ENCODE data around the gene ITGA2.

ITGA2 gene

GRCh38 chr5:52997424-52997823, 8.3 kb downstream of the ITGA2 start:
- no peaks in the 10 kb centered on the region for H3K27me3 ChIP-seq (ENCODE audit: insufficient read depth, insufficient read length)
- H3K9ac ChIP-seq (ENCODE audit: insufficient read length, low read depth) = no peak overlapping the region
- TF ChIP-seq SUZ12 (IDR thresholded peaks at IDR 0.05; ENCODE audit: extremely low read depth, insufficient read depth, insufficient read length) (no peak), ZNF274 (IDR thresholded peaks at IDR 0.05; ENCODE audit: low read depth, low read length) (no peak), YY1 (IDR thresholded peaks at IDR 0.05; ENCODE audit: insufficient read depth, insufficient read length) (no peak)
- no peaks in the 10 kb centered on the region for H3K4me1 ChIP-seq (ENCODE audit: insufficient read depth, insufficient read length)
- no peak overlapping the region for H3K4me3 ChIP-seq (ENCODE audit: insufficient read length, low read depth)
- DNase-seq (ENCODE audit: low read depth, low spot score) = no peak
- H3K36me3 ChIP-seq (ENCODE audit: insufficient read depth, insufficient read length, low read length) = no peaks in the 10 kb centered on the region
- H3K9me3 ChIP-seq (ENCODE audit: insufficient read depth, low read length) = no peaks in the 10 kb centered on the region

- Histone ChIP-seq H3K36me3 (ENCODE audit: insufficient read depth, insufficient read length, low read length) (no peaks in the 10 kb centered on the region), H3K9me3 (ENCODE audit: insufficient read depth, low read length) (no peaks in the 10 kb centered on the region), H3K4me1 (ENCODE audit: insufficient read depth, insufficient read length) (no peaks in the 10 kb centered on the region), H3K9ac (ENCODE audit: insufficient read length, low read depth) (no peak overlapping the region), H3K27me3 (ENCODE audit: insufficient read depth, insufficient read length) (no peaks in the 10 kb centered on the region), H3K4me3 (ENCODE audit: insufficient read length, low read depth) (no peak overlapping the region)
- no peak for DNase-seq (ENCODE audit: low read depth, low spot score)
- TF ChIP-seq SUZ12 (IDR thresholded peaks at IDR 0.05; ENCODE audit: extremely low read depth, insufficient read depth, insufficient read length) (no peak), YY1 (IDR thresholded peaks at IDR 0.05; ENCODE audit: insufficient read depth, insufficient read length) (no peak), ZNF274 (IDR thresholded peaks at IDR 0.05; ENCODE audit: low read depth, low read length) (no peak)
Observed at GRCh38 chr5:52998552-52999313, 9.6 kb downstream of the ITGA2 start.

GRCh38 chr5:52999344-52999949, 10.3 kb downstream of the ITGA2 start:
- H3K36me3 ChIP-seq (ENCODE audit: insufficient read depth, insufficient read length, low read length) = no peaks in the 10 kb centered on the region
- H3K4me1 ChIP-seq (ENCODE audit: insufficient read depth, insufficient read length) = no peaks in the 10 kb centered on the region
- H3K4me3 ChIP-seq (ENCODE audit: insufficient read length, low read depth) = no peak overlapping the region
- H3K9ac ChIP-seq (ENCODE audit: insufficient read length, low read depth) = no peak overlapping the region
- H3K27me3 ChIP-seq (ENCODE audit: insufficient read depth, insufficient read length) = no peaks in the 10 kb centered on the region
- TF ChIP-seq ZNF274 (IDR thresholded peaks at IDR 0.05; ENCODE audit: low read depth, low read length) = no peak
- no peak for TF ChIP-seq SUZ12 (IDR thresholded peaks at IDR 0.05; ENCODE audit: extremely low read depth, insufficient read depth, insufficient read length)
- no peak for TF ChIP-seq YY1 (IDR thresholded peaks at IDR 0.05; ENCODE audit: insufficient read depth, insufficient read length)
- no peak for DNase-seq (ENCODE audit: low read depth, low spot score)
- H3K9me3 ChIP-seq (ENCODE audit: insufficient read depth, low read length) = no peaks in the 10 kb centered on the region

- H3K36me3 ChIP-seq (ENCODE audit: insufficient read depth, insufficient read length, low read length) = no peaks in the 10 kb centered on the region
- no peak overlapping the region for H3K4me3 ChIP-seq (ENCODE audit: insufficient read length, low read depth)
- TF ChIP-seq YY1 (IDR thresholded peaks at IDR 0.05; ENCODE audit: insufficient read depth, insufficient read length) (no peak), SUZ12 (IDR thresholded peaks at IDR 0.05; ENCODE audit: extremely low read depth, insufficient read depth, insufficient read length) (no peak), ZNF274 (IDR thresholded peaks at IDR 0.05; ENCODE audit: low read depth, low read length) (no peak)
- DNase-seq (ENCODE audit: low read depth, low spot score) = no peak
- no peaks in the 10 kb centered on the region for H3K9me3 ChIP-seq (ENCODE audit: insufficient read depth, low read length)
- H3K4me1 ChIP-seq (ENCODE audit: insufficient read depth, insufficient read length) = no peaks in the 10 kb centered on the region
- H3K27me3 ChIP-seq (ENCODE audit: insufficient read depth, insufficient read length) = no peaks in the 10 kb centered on the region
- H3K9ac ChIP-seq (ENCODE audit: insufficient read length, low read depth) = no peak overlapping the region
Observed at GRCh38 chr5:53001541-53001940, 12.4 kb downstream of the ITGA2 start.

GRCh38 chr5:53002491-53002890, 13.3 kb downstream of the ITGA2 start:
- Histone ChIP-seq H3K4me1 (ENCODE audit: insufficient read depth, insufficient read length) (no peaks in the 10 kb centered on the region), H3K4me3 (ENCODE audit: insufficient read length, low read depth) (no peak overlapping the region), H3K36me3 (ENCODE audit: insufficient read depth, insufficient read length, low read length) (no peaks in the 10 kb centered on the region), H3K9me3 (ENCODE audit: insufficient read depth, low read length) (no peaks in the 10 kb centered on the region), H3K9ac (ENCODE audit: insufficient read length, low read depth) (no peak overlapping the region), H3K27me3 (ENCODE audit: insufficient read depth, insufficient read length) (no peaks in the 10 kb centered on the region)
- TF ChIP-seq SUZ12 (IDR thresholded peaks at IDR 0.05; ENCODE audit: extremely low read depth, insufficient read depth, insufficient read length) = no peak
- TF ChIP-seq ZNF274 (IDR thresholded peaks at IDR 0.05; ENCODE audit: low read depth, low read length) = no peak
- TF ChIP-seq YY1 (IDR thresholded peaks at IDR 0.05; ENCODE audit: insufficient read depth, insufficient read length) = no peak
- no peak for DNase-seq (ENCODE audit: low read depth, low spot score)

- H3K36me3 ChIP-seq (ENCODE audit: insufficient read depth, insufficient read length, low read length) = no peaks in the 10 kb centered on the region
- no peak for DNase-seq (ENCODE audit: low read depth, low spot score)
- TF ChIP-seq ZNF274 (IDR thresholded peaks at IDR 0.05; ENCODE audit: low read depth, low read length) (no peak), SUZ12 (IDR thresholded peaks at IDR 0.05; ENCODE audit: extremely low read depth, insufficient read depth, insufficient read length) (no peak), YY1 (IDR thresholded peaks at IDR 0.05; ENCODE audit: insufficient read depth, insufficient read length) (no peak)
- no peaks in the 10 kb centered on the region for H3K9me3 ChIP-seq (ENCODE audit: insufficient read depth, low read length)
- H3K4me1 ChIP-seq (ENCODE audit: insufficient read depth, insufficient read length) = no peaks in the 10 kb centered on the region
- H3K9ac ChIP-seq (ENCODE audit: insufficient read length, low read depth) = no peak overlapping the region
- no peaks in the 10 kb centered on the region for H3K27me3 ChIP-seq (ENCODE audit: insufficient read depth, insufficient read length)
- H3K4me3 ChIP-seq (ENCODE audit: insufficient read length, low read depth) = no peak overlapping the region
Observed at GRCh38 chr5:53003144-53003543, 14.0 kb downstream of the ITGA2 start.

All from NT2/D1 (cell line).